K562 (cell line): Measurements from ENCODE around the gene ATP1A3. TPM values are rescaled to one million over a fixed set of nuclear protein-coding genes. Genes with fewer than 3 reads are reported as not detected.

Experiments
- ATAC-seq: fragments of 200-7000 bp; cut with Tn5 transposase; 3 replicates; pipeline ENCODE4 v1.9.1; 2020; ENCODE audit warnings: moderate library complexity
- BruUV-seq: library from RNA; stranded (reverse); fragments of 400-500 nt; replicated peaks from 2 replicates; lab custom pipeline; 2021; lab: Mats Ljungman, UMichigan
- CTCF ChIA-PET: fragments of 300-600 bp; formaldehyde crosslinking; extraction: SDS; loops from one replicate; lab custom pipeline; 2021; ENCODE audit warnings: low intra/inter-chr PET ratio; lab: Yijun Ruan, JAX
- POLR2A ChIA-PET: fragments of 300-600, 350-650 bp; sonication (Branson Sonifier 250); formaldehyde crosslinking; extraction: SDS; loops from one replicate; lab custom pipeline; 2021; ENCODE audit warnings: antibody characterized with exemption, inconsistent platforms; lab: Yijun Ruan, JAX
- DNase-seq, 4 experiments: peaks; one replicate each; pipeline versions ENCODE4 v3.0.0 to v3.0.0-alpha.2; 2011 to 2018; ENCODE audit warnings: low spot score in 3 of 4, mixed read lengths in 3 of 4; ENCODE audit errors: extremely low read depth in 1 of 4
- FAIRE-seq: peaks from 2 replicates; lab custom pipeline; 2011; peaks lifted over from hg19 to GRCh38; lab: Jason Lieb, UNC
- H2AFZ ChIP-seq: 2 replicates; pipeline ENCODE4 v1.6.0; 2011; ENCODE audit warnings: low read depth, low read length, control low read depth, inconsistent platforms
- H3K27ac ChIP-seq: fragments of 200-600 bp; 3 replicates; pipeline ENCODE4 v1.8.0; 2011; ENCODE audit warnings: low read depth, mild to moderate bottlenecking, control low read depth, inconsistent platforms, low read length, moderate library complexity, mixed read lengths; ENCODE audit errors: extremely low read depth
- H3K27me3 ChIP-seq, 2 experiments: fragments of 300-600 bp in 1 of 2; 2 replicates in 1 of 2; 3 replicates in 1 of 2; pipeline versions ENCODE4 v1.6.0 to v1.8.0; 2011; ENCODE audit warnings: inconsistent platforms in 2 of 2, low read length in 2 of 2, mild to moderate bottlenecking in 1 of 2, mixed read lengths in 1 of 2, moderate library complexity in 1 of 2; ENCODE audit not compliant: control insufficient read depth in 2 of 2, insufficient read depth in 2 of 2
- H3K36me3 ChIP-seq: fragments of 300-600 bp; 3 replicates; pipeline ENCODE4 v1.8.0; 2011; ENCODE audit warnings: mild to moderate bottlenecking, low read length, inconsistent platforms; ENCODE audit not compliant: control insufficient read depth, insufficient read depth
- H3K4me1 ChIP-seq, 2 experiments: fragments of 200-600 bp in 1 of 2; replicated peaks in 1 of 2; 2 replicates in 1 of 2; 3 replicates in 1 of 2; pipeline versions ENCODE4 v1.5.1 to v1.8.0; 2011; ENCODE audit warnings: inconsistent platforms in 2 of 2, low read length in 2 of 2, mild to moderate bottlenecking in 1 of 2, mixed read lengths in 1 of 2, moderate library complexity in 1 of 2; ENCODE audit not compliant: control insufficient read depth in 2 of 2, insufficient read depth in 2 of 2
- H3K4me2 ChIP-seq: 2 replicates; pipeline ENCODE4 v1.6.1; 2011; ENCODE audit warnings: low read length, control low read depth, inconsistent platforms, mixed read lengths; ENCODE audit not compliant: insufficient read depth
- H3K4me3 ChIP-seq: fragments of 200-600 bp; sonication (generic), shearing (Covaris generic); 2 replicates; pipeline ENCODE4 v1.5.1; 2016; ENCODE audit warnings: control low read depth, inconsistent platforms
- H3K79me2 ChIP-seq: fragments of 200-600 bp; 3 replicates; pipeline ENCODE4 v1.8.0; 2011; ENCODE audit warnings: low read length, inconsistent platforms; ENCODE audit not compliant: control insufficient read depth, insufficient read depth
- H3K9ac ChIP-seq, 2 experiments: 2 replicates each; pipeline versions ENCODE4 v1.6.0 to v1.6.1; 2011; ENCODE audit warnings: low read depth in 2 of 2, low read length in 2 of 2, control low read depth in 1 of 2, inconsistent platforms in 1 of 2, mild to moderate bottlenecking in 1 of 2, mixed read lengths in 1 of 2; ENCODE audit not compliant: insufficient read depth in 1 of 2
- H3K9me1 ChIP-seq: one replicate; pipeline ENCODE4 v1.6.0; 2011; ENCODE audit warnings: inconsistent platforms, mild to moderate bottlenecking, low read length, moderate library complexity; ENCODE audit not compliant: control insufficient read depth, insufficient read depth
- H3K9me3 ChIP-seq: replicated peaks from 2 replicates; pipeline ENCODE4 v1.5.1; 2011; ENCODE audit warnings: low read depth, low read length, inconsistent platforms; ENCODE audit not compliant: control insufficient read depth, insufficient read depth
- H4K20me1 ChIP-seq: replicated peaks from 2 replicates; pipeline ENCODE4 v1.6.1; 2011; ENCODE audit warnings: low read length, inconsistent platforms, mixed read lengths; ENCODE audit not compliant: control insufficient read depth, insufficient read depth
- CHAMP1 ChIP-seq: fragments of 450-650 bp; IDR thresholded peaks from 2 replicates; pipeline ENCODE4 v1.6.1; 2016; ENCODE audit warnings: mild to moderate bottlenecking
- DPF2 ChIP-seq: fragments of 450-650 bp; IDR thresholded peaks from 2 replicates; pipeline ENCODE4 v1.6.1; 2016
- E4F1 ChIP-seq: fragments of 250-450 bp; sonication (Bioruptor Pico); IDR thresholded peaks from 2 replicates; pipeline ENCODE4 v1.5.0; 2021; ENCODE audit warnings: mild to moderate bottlenecking, borderline replicate concordance
- ETV1 ChIP-seq: fragments of 450-650 bp; conservative IDR thresholded peaks from 2 replicates; pipeline ENCODE4 v1.6.1; 2016; ENCODE audit warnings: missing genetic modification characterization, control low read depth, low read depth, missing compliant biosample characterization
- IRF2 ChIP-seq: sonication (generic); formaldehyde crosslinking; IDR thresholded peaks from 2 replicates; pipeline ENCODE4 v1.8.1; 2022; ENCODE audit warnings: mild to moderate bottlenecking, missing genetic modification reagents
- IRF9 ChIP-seq: fragments of 450-650 bp; IDR thresholded peaks from 2 replicates; pipeline ENCODE4 v1.6.1; 2016; ENCODE audit warnings: missing biosample characterization, missing genetic modification characterization
- MCM3 ChIP-seq: fragments of 450-650 bp; IDR thresholded peaks from 2 replicates; pipeline ENCODE4 v1.6.1; 2016
- MTA1 ChIP-seq: fragments of 450-650 bp; IDR thresholded peaks from 2 replicates; pipeline ENCODE4 v1.6.1; 2017; ENCODE audit warnings: borderline replicate concordance
- NR2F6 ChIP-seq: fragments of 450-650 bp; formaldehyde crosslinking; IDR thresholded peaks from 2 replicates; pipeline ENCODE4 v1.4.0; 2020; ENCODE audit warnings: mild to moderate bottlenecking
- NR4A1 ChIP-seq, 2 experiments: fragments of 250-450 bp in 1 of 2; fragments of 450-650 bp in 1 of 2; sonication (Bioruptor Pico) in 1 of 2; IDR thresholded peaks; 2 replicates each; pipeline versions ENCODE4 v1.4.0 to v1.6.1; 2016 to 2020; ENCODE audit warnings: mild to moderate bottlenecking in 2 of 2, missing compliant biosample characterization in 1 of 2, missing genetic modification characterization in 1 of 2, moderate library complexity in 1 of 2
- PHB2 ChIP-seq: fragments of 450-650 bp; IDR thresholded peaks from 2 replicates; pipeline ENCODE4 v1.6.1; 2017; ENCODE audit warnings: low read depth
- PHF21A ChIP-seq: fragments of 450-650 bp; IDR thresholded peaks from 2 replicates; pipeline ENCODE4 v1.6.1; 2017; ENCODE audit warnings: low read depth, borderline replicate concordance
- POLR2G ChIP-seq: fragments of 200-400 bp; formaldehyde crosslinking; IDR thresholded peaks from 2 replicates; pipeline ENCODE4 v1.6.1; 2017; ENCODE audit warnings: low read depth, mild to moderate bottlenecking, antibody characterized with exemption, low read length, moderate library complexity
- RFX7 ChIP-seq: fragments of 250-450 bp; sonication (Bioruptor Pico); IDR thresholded peaks from 2 replicates; pipeline ENCODE4 v1.5.1; 2021; ENCODE audit warnings: mild to moderate bottlenecking
- SAP30 ChIP-seq: fragments of 200-600 bp; sonication (generic); IDR thresholded peaks from 2 replicates; pipeline ENCODE4 v1.6.1; 2012; ENCODE audit warnings: borderline replicate concordance, low read depth, mild to moderate bottlenecking, moderate library complexity, low read length, control low read depth, inconsistent platforms; ENCODE audit not compliant: insufficient read depth, poor library complexity, severe bottlenecking
- ZFPM2 ChIP-seq: fragments of 250-450 bp; sonication (Bioruptor Pico); IDR thresholded peaks from 2 replicates; pipeline ENCODE4 v1.5.1; 2022; ENCODE audit warnings: mild to moderate bottlenecking
- ZNF224 ChIP-seq: sonication (generic); formaldehyde crosslinking; IDR thresholded peaks from 2 replicates; pipeline ENCODE4 v1.8.0; 2022; ENCODE audit warnings: mild to moderate bottlenecking, missing genetic modification reagents
- ZNF311 ChIP-seq: fragments of 250-450 bp; sonication (Bioruptor Pico); IDR thresholded peaks from 2 replicates; pipeline ENCODE4 v1.4.0; 2020; ENCODE audit warnings: mild to moderate bottlenecking, moderate library complexity
- ZNF79 ChIP-seq: fragments of 250-450 bp; sonication (Bioruptor Pico); IDR thresholded peaks from 2 replicates; pipeline ENCODE4 v1.4.0; 2020; ENCODE audit warnings: low read depth, mild to moderate bottlenecking, moderate library complexity
- WGBS: fragments of 100-300 bp; shearing (Covaris generic); methylation state at CpG from one replicate; pipeline ENCODE4 v1.1.6; 2016; ENCODE audit warnings: low coverage, mixed read lengths; ENCODE audit not compliant: insufficient coverage; ENCODE audit errors: missing lambda C conversion rate; 5-methylcytosine and 5-hydroxymethylcytosine counted together
- in situ Hi-C: fragments of 300-500 bp; cut with MboI; formaldehyde crosslinking; loops from 4 replicates; pipeline ENCODE4 v1.15.0; 2018; ENCODE audit warnings: inconsistent platforms, mixed read lengths
- intact Hi-C: fragments of 100-400 bp; cut with micrococcal nuclease; formaldehyde crosslinking; loops from 2 replicates; pipeline ENCODE4 v1.14.2; 2022
- polyA plus RNA-seq, 8 experiments: library from polyadenylated mRNA; depleted of rRNA in 4 of 8; stranded (reverse) in 5 of 8; unstranded in 3 of 8; fragments of >200 nt; fragmentation: Nextera tagmentation in 2 of 8; fragmentation: Illumina TruSeq in 1 of 8; extraction: Ambion mirVana in 2 of 8; extraction: Trizol in 1 of 8; gene quantifications; 2 replicates each; pipeline versions ENCODE4 v1.2.1 to v1.2.3, GENCODE V29; 2011 to 2014; ENCODE audit warnings: inconsistent platforms in 1 of 8, missing spikeins in 1 of 8
- total RNA-seq, 7 experiments: library from RNA; depleted of rRNA in 6 of 7; stranded (reverse); fragments of >200 nt in 6 of 7; fragmentation: Illumina TruSeq in 2 of 7; extraction: Trizol in 2 of 7; gene quantifications; 2 replicates each; pipeline versions ENCODE4 v1.2.1 to v1.2.3, GENCODE V29; 2011 to 2021; ENCODE audit warnings: low replicate concordance in 1 of 7

Gene ATP1A3
- total and polyA plus RNA-seq, 9 of the 15 experiments (the other 6 are each of a cell fraction or from before 2014, with no cell fraction given): 0.03 to 1.0 (median 0.17) TPM; not detected in 3

- FAIRE-seq: no peak
- DNase-seq: no peak
- Histone ChIP-seq H3K9ac (no peak overlapping the region), H3K79me2 (no peaks in the 10 kb centered on the region), H2AFZ (no peak overlapping the region), H3K9me3 (no peaks in the 10 kb centered on the region), H3K4me3 (no peak overlapping the region), H3K27me3 (no peaks in the 10 kb centered on the region; a peak in 1 of 5 replicates), H3K9me1 (no peaks in the 10 kb centered on the region), H3K4me2 (no peak overlapping the region), H3K27ac (no peak overlapping the region), H3K4me1 (peaks cover 14 to 20% of the 10 kb centered on the region in 2 experiments), H3K36me3 (no peaks in the 10 kb centered on the region), H4K20me1 (no peaks in the 10 kb centered on the region)
- CTCF ChIA-PET: no interaction called here
- no TSS peak for BruUV-seq
- 46% methylated on average over 8 of the region's 8 CpGs for WGBS
- no peak for ATAC-seq
- TF ChIP-seq PHB2 (no peak), RFX7 (no peak), ZFPM2 (CRISPR knock-in tag) (no peak), SAP30 (no peak), CHAMP1 (no peak), ZNF79 (CRISPR knock-in tag) (no peak), E4F1 (no peak), DPF2 (no peak), ETV1 (tag) (no peak), ZNF311 (CRISPR knock-in tag) (no peak), PHF21A (no peak), MTA1 (no peak), IRF2 (CRISPR knock-in tag) (no peak), IRF9 (tag) (no peak), MCM3 (no peak), NR4A1 (CRISPR knock-in tag; IDR thresholded peaks at IDR 0.05) (no peak), NR4A1 (tag; IDR thresholded peaks at IDR 0.05) (no peak), ZNF224 (CRISPR knock-in tag) (no peak), POLR2G (no peak), NR2F6 (CRISPR knock-in tag) (no peak)
- POLR2A ChIA-PET: interaction anchor here (1.1 kb wide), 1 partner anchor 158 kb away, joined by 3 read pairs; the partner anchor contains the start of gene RPS19
- intact Hi-C loops (no loop called here), in situ Hi-C loops (no loop called here)
These were observed 23.0 kb upstream of the ATP1A3 start for GRCh38 chr19:42017040-42017439.
